Lung (tissue), 12 donors: ENCODE measurements around the gene TESMIN. TPM values are rescaled to one million over a fixed set of nuclear protein-coding genes. Genes with fewer than 3 reads are reported as not detected.

Source experiments
- ATAC-seq: fragments of 200-7000 bp; cut with Tn5 transposase; one replicate; pipeline ENCODE4 v1.9.1; 2020; ENCODE audit warnings: moderate number of reproducible peaks; ENCODE audit not compliant: insufficient read depth, low FRiP score
- DNase-seq, 3 donors: peaks; one replicate each; pipeline ENCODE4 v3.0.0-alpha.2; 2013 to 2017
- H3K27ac ChIP-seq, 2 donors: one replicate each; pipeline ENCODE4 v1.5.1; 2013; ENCODE audit warnings: mild to moderate bottlenecking in 2 of 2, moderate library complexity in 2 of 2, control low read depth in 1 of 2, inconsistent platforms in 1 of 2, low read depth in 1 of 2, low read length in 1 of 2
- H3K27me3 ChIP-seq, 3 donors: one replicate each; pipeline ENCODE4 v1.5.1; 2013; ENCODE audit warnings: low read length in 2 of 3; ENCODE audit not compliant: control insufficient read depth in 3 of 3, insufficient read depth in 3 of 3
- H3K36me3 ChIP-seq, 4 donors: one replicate each; pipeline ENCODE4 v1.5.1; 2013; ENCODE audit warnings: low read length in 4 of 4, mild to moderate bottlenecking in 1 of 4, moderate library complexity in 1 of 4; ENCODE audit not compliant: control insufficient read depth in 4 of 4, insufficient read depth in 4 of 4
- H3K4me1 ChIP-seq, 5 donors: one replicate each; pipeline ENCODE4 v1.5.1; 2013; ENCODE audit warnings: low read length in 5 of 5, mild to moderate bottlenecking in 2 of 5, moderate library complexity in 1 of 5; ENCODE audit not compliant: control insufficient read depth in 5 of 5, insufficient read depth in 5 of 5
- H3K4me3 ChIP-seq: one replicate; pipeline ENCODE4 v1.5.1; 2013; ENCODE audit warnings: mild to moderate bottlenecking, control low read depth, moderate library complexity
- H3K9ac ChIP-seq, 2 donors: one replicate each; pipeline ENCODE4 v1.5.1; 2013; ENCODE audit warnings: low read length in 2 of 2, control low read depth in 1 of 2; ENCODE audit not compliant: insufficient read depth in 1 of 2
- H3K9me3 ChIP-seq, 4 donors: one replicate each; pipeline ENCODE4 v1.5.1; 2013; ENCODE audit warnings: low read length in 3 of 4, mild to moderate bottlenecking in 1 of 4, moderate library complexity in 1 of 4; ENCODE audit not compliant: control insufficient read depth in 4 of 4, insufficient read depth in 3 of 4
- WGBS, 2 donors: extraction: QIAGEN DNeasy Blood & Tissue Kit; methylation state at CpG; one replicate each; pipeline ENCODE4 v1.1.7; 2013; 5-methylcytosine and 5-hydroxymethylcytosine counted together
- polyA plus RNA-seq, 2 donors: library from polyadenylated mRNA; stranded (reverse); fragments of 200-250 nt; gene quantifications; one replicate each; pipeline ENCODE4 v1.2.1, GENCODE V29; 2013
- total RNA-seq, 2 donors: library from RNA; depleted of rRNA in 1 of 2; stranded (reverse); fragments of >200 nt in 1 of 2; gene quantifications; one replicate each; pipeline ENCODE4 v1.2.1, GENCODE V29; 2014 to 2021
- TF ChIP-seq, protein P1 (sequence below): IDR thresholded peaks from 2 replicates; pipeline ENCODE4 v1.5.1; 2012; ENCODE audit warnings: mild to moderate bottlenecking; ENCODE audit errors: control extremely low read depth, extremely low read depth
- donor health status: control.
- donor health status: control.
- donor health status: Bipolar disorder and iron deficiency.
- donor health status: healthy.
- donor health status: DM: yes; HTN: yes; CAD: no.

TESMIN gene
- total and polyA plus RNA-seq, 4 donors: 0.55 to 6.7 (median 1.8) TPM

DNA sequence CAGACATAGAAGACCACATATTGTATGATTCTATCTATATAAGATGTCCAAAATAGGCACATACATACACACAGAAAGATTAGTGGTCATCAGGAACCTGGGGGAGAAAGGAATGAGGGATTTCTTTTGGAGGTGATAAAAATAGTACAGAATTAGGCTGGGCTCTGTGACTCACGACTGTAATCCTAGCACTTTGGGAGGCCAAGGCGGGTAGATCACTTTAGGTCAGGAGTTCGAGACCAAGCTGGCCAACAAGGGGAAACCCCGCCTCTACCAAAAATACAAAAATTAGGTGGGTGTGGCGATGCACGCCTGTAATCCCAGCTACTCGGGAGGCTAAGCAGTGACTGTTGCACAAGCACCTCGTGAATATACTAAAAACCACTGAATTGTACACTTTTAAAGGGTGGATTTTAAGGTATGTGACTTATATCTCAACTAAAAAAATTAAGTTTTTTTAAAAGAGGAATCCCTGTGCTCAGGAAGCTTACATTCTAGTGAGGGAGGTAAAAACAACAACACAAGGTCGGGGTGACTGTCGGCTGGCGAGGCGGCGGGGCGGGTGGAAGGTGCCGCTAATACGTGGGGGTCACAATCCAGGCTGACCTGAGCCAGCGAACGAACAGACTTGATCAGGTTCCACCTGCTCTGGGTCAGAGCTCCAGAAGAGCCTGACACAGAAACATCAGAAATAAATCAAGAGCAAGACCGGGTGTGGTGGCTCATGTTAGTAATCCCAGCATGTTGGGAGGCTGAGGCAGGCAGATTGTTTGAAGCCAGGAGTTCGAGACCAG lies 25.3 kb upstream of the TESMIN start:
- Histone ChIP-seq H3K27ac (no peak overlapping the region), H3K9ac (no peak overlapping the region), H3K27me3 (no peaks in the 10 kb centered on the region), H3K9me3 (peaks cover 0 to 2% (median 0%) of the 10 kb centered on the region in 4 donors), H3K4me1 (peaks cover 0 to 30% (median 2%) of the 10 kb centered on the region in 5 donors), H3K36me3 (peaks cover 23 to 56% (median 32%) of the 10 kb centered on the region in 4 donors), H3K4me3 (no peak overlapping the region)
- ATAC-seq (no peak), DNase-seq (no peak)
- TF ChIP-seq, protein P1, sequence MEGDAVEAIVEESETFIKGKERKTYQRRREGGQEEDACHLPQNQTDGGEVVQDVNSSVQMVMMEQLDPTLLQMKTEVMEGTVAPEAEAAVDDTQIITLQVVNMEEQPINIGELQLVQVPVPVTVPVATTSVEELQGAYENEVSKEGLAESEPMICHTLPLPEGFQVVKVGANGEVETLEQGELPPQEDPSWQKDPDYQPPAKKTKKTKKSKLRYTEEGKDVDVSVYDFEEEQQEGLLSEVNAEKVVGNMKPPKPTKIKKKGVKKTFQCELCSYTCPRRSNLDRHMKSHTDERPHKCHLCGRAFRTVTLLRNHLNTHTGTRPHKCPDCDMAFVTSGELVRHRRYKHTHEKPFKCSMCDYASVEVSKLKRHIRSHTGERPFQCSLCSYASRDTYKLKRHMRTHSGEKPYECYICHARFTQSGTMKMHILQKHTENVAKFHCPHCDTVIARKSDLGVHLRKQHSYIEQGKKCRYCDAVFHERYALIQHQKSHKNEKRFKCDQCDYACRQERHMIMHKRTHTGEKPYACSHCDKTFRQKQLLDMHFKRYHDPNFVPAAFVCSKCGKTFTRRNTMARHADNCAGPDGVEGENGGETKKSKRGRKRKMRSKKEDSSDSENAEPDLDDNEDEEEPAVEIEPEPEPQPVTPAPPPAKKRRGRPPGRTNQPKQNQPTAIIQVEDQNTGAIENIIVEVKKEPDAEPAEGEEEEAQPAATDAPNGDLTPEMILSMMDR: no peak
- WGBS, 2 donors: 90 to 91% methylated on average over 20 of the region's 20 CpGs

- peaks cover 0 to 2% (median 0%) of the 10 kb centered on the region in 4 donors for H3K9me3 ChIP-seq
- no peaks in the 10 kb centered on the region for H3K27me3 ChIP-seq
- peaks cover 23 to 57% (median 36%) of the 10 kb centered on the region in 4 donors for H3K36me3 ChIP-seq
- DNase-seq (no peak), ATAC-seq (no peak)
- peaks cover 0 to 30% (median 2%) of the 10 kb centered on the region in 5 donors for H3K4me1 ChIP-seq
- WGBS, 2 donors: 90 to 96% methylated on average over 4 of the region's 4 CpGs
- H3K9ac ChIP-seq: no peak overlapping the region
- no peak overlapping the region for H3K27ac ChIP-seq
- TF ChIP-seq, protein P1: no peak
- H3K4me3 ChIP-seq: no peak overlapping the region
Observed at GRCh38 chr11:68775951-68776388, 24.6 kb upstream of the TESMIN start.

DNA sequence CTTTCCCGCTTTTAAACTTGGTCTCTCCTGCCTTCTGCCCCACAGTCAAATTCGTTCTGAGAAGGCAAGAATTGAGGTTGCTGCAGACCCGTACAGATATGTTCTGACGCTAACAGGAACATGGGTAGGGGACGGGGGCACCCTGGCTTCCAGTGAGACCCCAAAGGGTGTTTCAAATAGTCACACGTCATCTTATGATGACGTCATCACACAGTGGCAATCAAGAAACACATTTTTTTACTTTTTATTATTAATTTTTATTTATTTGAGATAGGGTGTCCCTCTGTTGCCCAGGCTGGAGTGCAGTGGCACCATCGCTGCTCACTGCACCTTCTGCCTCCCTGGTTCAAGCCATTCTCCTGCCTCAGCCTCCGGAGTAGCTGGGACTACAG lies 22.9 kb upstream of the TESMIN start:
- peaks cover 23 to 64% (median 43%) of the 10 kb centered on the region in 4 donors for H3K36me3 ChIP-seq

More for the DNA sequence above, 22.9 kb upstream of the TESMIN start:
- TF ChIP-seq, protein P1: no peak
- no peak for ATAC-seq
- WGBS, 2 donors: 84 to 86% methylated on average over 9 of the region's 9 CpGs
- DNase-seq: no peak
- Histone ChIP-seq H3K9me3 (no peaks in the 10 kb centered on the region), H3K27ac (no peak overlapping the region), H3K27me3 (no peaks in the 10 kb centered on the region), H3K4me1 (peaks cover 0 to 30% (median 2%) of the 10 kb centered on the region in 5 donors), H3K4me3 (no peak overlapping the region), H3K9ac (peak overlapping the region in 1 of 2 donors; percentile 44)
